GM18498 (cell line): ENCODE results near the gene ZNF790.

Source experiments
- ATAC-seq: cut with Tn5 transposase; IDR thresholded peaks from one replicate; pipeline ENCODE4 v1.9.1; 2021; ENCODE audit warnings: mild to moderate bottlenecking, moderate library complexity; ENCODE audit not compliant: unreplicated experiment

The ZNF790 gene

GRCh38 chr19:36772311-36773222 lies 65.6 kb downstream of the ZNF790 start, which contains the start of gene ZNF850:
Gene ZNF850, minus strand, starts transcription at chr19:36772807. Its CDS starts 10,201 bp downstream, at chr19:36762606.
- peak; percentile 95 for ATAC-seq

DNA sequence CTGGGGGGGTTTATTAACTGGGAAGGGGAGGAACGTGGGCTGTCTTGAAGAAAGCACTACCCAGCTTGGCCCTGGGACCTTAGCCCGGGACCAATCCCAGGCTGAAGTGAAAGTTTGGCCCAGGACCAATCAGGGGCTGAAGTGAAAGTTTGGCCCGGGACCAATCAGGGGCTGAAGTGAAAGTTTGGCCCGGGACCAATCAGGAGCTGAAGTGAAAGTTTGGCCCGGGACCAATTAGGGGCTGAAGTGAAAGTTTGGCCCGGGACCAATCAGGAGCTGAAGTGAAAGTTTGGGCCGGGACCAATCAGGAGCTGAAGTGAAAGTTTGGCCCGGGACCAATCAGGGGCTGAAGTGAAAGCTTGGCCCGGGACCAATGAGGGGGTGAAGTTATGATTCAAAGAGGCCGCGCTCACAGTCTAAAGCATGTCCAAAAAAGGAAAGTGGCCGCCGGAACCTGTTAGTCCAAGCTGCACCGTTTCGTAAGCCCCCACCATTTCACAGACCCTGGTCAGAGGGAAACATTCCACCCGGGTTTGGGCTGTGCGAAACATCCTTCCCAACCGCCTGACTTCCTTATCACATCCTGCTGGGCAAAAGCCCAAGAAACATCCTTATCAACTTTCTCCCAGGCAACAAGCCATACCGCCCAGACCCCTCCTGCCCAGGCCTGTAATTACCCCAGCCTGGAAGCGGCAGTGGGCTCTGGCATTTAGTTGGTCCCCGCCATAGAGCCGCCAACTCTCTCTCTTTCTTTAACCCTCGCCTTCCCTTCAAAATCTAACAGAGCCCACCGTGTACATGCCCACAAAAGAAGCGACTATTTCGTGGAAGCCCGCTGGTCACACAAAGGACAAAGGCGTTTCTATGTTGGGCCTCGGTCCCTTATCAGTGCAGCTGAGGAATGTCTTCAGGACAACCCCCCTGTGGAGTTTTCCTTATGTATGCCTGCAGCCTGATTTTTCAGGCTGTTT lies 66.6 kb downstream of the ZNF790 start:
- no peak for ATAC-seq
